ENCODE data around the gene SCAF8.
"Not testable (repeated sequence)": the region's sequence is repeated elsewhere in the genome, so short reads cannot be mapped to it uniquely, and the experiment has no call there.

SCAF8 gene

GRCh38 chr6:154786144-154786868, 53.1 kb downstream of the SCAF8 start:
- no peak for DNase-seq

GRCh38 chr6:154791556-154792317, 58.5 kb downstream of the SCAF8 start:
- DNase-seq = no peak

GRCh38 chr6:154792325-154792724, 59.1 kb downstream of the SCAF8 start:
- no peak for DNase-seq

GRCh38 chr6:154792761-154793160, 59.5 kb downstream of the SCAF8 start:
- no peak for DNase-seq

- DNase-seq = no peak
Observed at GRCh38 chr6:154796484-154796883, 63.3 kb downstream of the SCAF8 start.

GRCh38 chr6:154797857-154798256, 64.6 kb downstream of the SCAF8 start:
- no peak for DNase-seq

GRCh38 chr6:154800338-154800737, 67.1 kb downstream of the SCAF8 start:
- no peak for DNase-seq

- no peak for DNase-seq
Observed at GRCh38 chr6:154805288-154805911, 72.2 kb downstream of the SCAF8 start.

GRCh38 chr6:154806804-154807203, 73.6 kb downstream of the SCAF8 start:
- no peak for DNase-seq

GRCh38 chr6:154811663-154812062, 78.4 kb downstream of the SCAF8 start:
- DNase-seq = not testable (repeated sequence)

- DNase-seq = no peak
Observed at GRCh38 chr6:154814063-154814462, 80.8 kb downstream of the SCAF8 start.

- DNase-seq = no peak
Observed at GRCh38 chr6:154815938-154816820, 83.0 kb downstream of the SCAF8 start.

GRCh38 chr6:154821099-154821498, 87.9 kb downstream of the SCAF8 start:
- no peak for DNase-seq

GRCh38 chr6:154821638-154822037, 88.4 kb downstream of the SCAF8 start:
- no peak for DNase-seq

- DNase-seq = no peak
Observed at GRCh38 chr6:154822947-154823558, 89.8 kb downstream of the SCAF8 start.

- DNase-seq = no peak
Observed at GRCh38 chr6:154824076-154824475, 90.9 kb downstream of the SCAF8 start.

- DNase-seq = no peak
Observed at GRCh38 chr6:154829970-154830369, 96.8 kb downstream of the SCAF8 start.

- DNase-seq = no peak
Observed at GRCh38 chr6:154830771-154831170, 97.6 kb downstream of the SCAF8 start.

- DNase-seq = no peak
Observed at GRCh38 chr6:154835307-154835706, 102.1 kb downstream of the SCAF8 start.

GRCh38 chr6:154839546-154839945, 106.3 kb downstream of the SCAF8 start:
- no peak for DNase-seq

- no peak for DNase-seq
Observed at GRCh38 chr6:154840363-154840762, 107.1 kb downstream of the SCAF8 start.

- no peak for DNase-seq
Observed at GRCh38 chr6:154841109-154841508, 107.9 kb downstream of the SCAF8 start.
